PC-9 (cell line): ENCODE data around the gene DYRK3. TPM values are rescaled to one million over a fixed set of nuclear protein-coding genes. Genes with fewer than 3 reads are reported as not detected.

Experiments used
- BruUV-seq: library from RNA; stranded (reverse); fragments of 400-500 nt; replicated peaks from 2 replicates; lab custom pipeline; 2021; lab: Mats Ljungman, UMichigan
- CTCF ChIA-PET: fragments of 300-600 bp; sonication (Branson Sonifier 250); formaldehyde crosslinking; loops from one replicate; lab custom pipeline; 2022; ENCODE audit warnings: antibody characterized with exemption; lab: Charles Lee
- POLR2A ChIA-PET: fragments of 300-600 bp; sonication (Branson Sonifier 250); formaldehyde crosslinking; loops from one replicate; lab custom pipeline; 2022; ENCODE audit warnings: antibody characterized with exemption; ENCODE audit not compliant: unreplicated experiment; lab: Charles Lee
- DNase-seq, 2 experiments: peaks; one replicate each; pipeline versions ENCODE4 v3.0.0 to v3.0.0-alpha.2; 2015 to 2022; ENCODE audit warnings: mixed read lengths in 1 of 2
- H2AFZ ChIP-seq: fragments of 200-600 bp; sonication (generic); 2 replicates; pipeline ENCODE4 v1.8.1; 2017; ENCODE audit warnings: antibody characterized with exemption
- H3F3A ChIP-seq: fragments of 200-600 bp; sonication (generic); 2 replicates; pipeline ENCODE4 v1.8.1; 2017; ENCODE audit warnings: antibody characterized with exemption, mild to moderate bottlenecking, low read depth; ENCODE audit not compliant: insufficient read depth
- H3K27ac ChIP-seq: fragments of 200-600 bp; sonication (generic); 2 replicates; pipeline ENCODE4 v1.6.1; 2016; ENCODE audit warnings: mixed run types
- H3K27me3 ChIP-seq: fragments of 200-600 bp; sonication (generic); 2 replicates; pipeline ENCODE4 v1.6.1; 2016; ENCODE audit warnings: low read depth, mixed run types; ENCODE audit not compliant: insufficient read depth
- H3K36me3 ChIP-seq: fragments of 200-600 bp; sonication (generic); 2 replicates; pipeline ENCODE4 v1.6.1; 2016; ENCODE audit warnings: low read depth, mixed run types
- H3K4me1 ChIP-seq: fragments of 200-600 bp; sonication (generic); replicated peaks from 2 replicates; pipeline ENCODE4 v1.6.1; 2016; ENCODE audit warnings: mixed run types; ENCODE audit not compliant: insufficient read depth
- H3K4me2 ChIP-seq: fragments of 200-600 bp; sonication (generic); 2 replicates; pipeline ENCODE4 v1.6.1; 2017; ENCODE audit warnings: mixed run types
- H3K4me3 ChIP-seq: fragments of 200-600 bp; sonication (generic); 2 replicates; pipeline ENCODE4 v1.6.1; 2016; ENCODE audit warnings: mixed run types
- H3K79me2 ChIP-seq: fragments of 200-600 bp; sonication (generic); 2 replicates; pipeline ENCODE4 v1.6.1; 2017; ENCODE audit warnings: low read depth, mixed run types
- H3K9me2 ChIP-seq: fragments of 200-600 bp; sonication (generic); 2 replicates; pipeline ENCODE4 v1.8.1; 2017; ENCODE audit warnings: mild to moderate bottlenecking; ENCODE audit not compliant: insufficient read depth
- H3K9me3 ChIP-seq: fragments of 200-600 bp; sonication (generic); 2 replicates; pipeline ENCODE4 v1.8.1; 2016; ENCODE audit warnings: low read depth; ENCODE audit not compliant: insufficient read depth
- H4K20me1 ChIP-seq: fragments of 200-600 bp; sonication (generic); 2 replicates; pipeline ENCODE4 v1.8.1; 2017; ENCODE audit not compliant: insufficient read depth
- EZH2 ChIP-seq: fragments of 200-600 bp; sonication (generic); IDR thresholded peaks from 2 replicates; pipeline ENCODE4 v1.8.0; 2017; ENCODE audit warnings: antibody characterized with exemption, low read depth
- intact Hi-C: fragments of 100-400 bp; cut with micrococcal nuclease; formaldehyde crosslinking; loops from one replicate; pipeline ENCODE4 v1.10.0; 2022; ENCODE audit not compliant: unreplicated experiment
- total RNA-seq: library from RNA; stranded (reverse); gene quantifications from 2 replicates; pipeline ENCODE4 v1.2.3, GENCODE V29; 2021
- TF ChIP-seq, protein P1 (sequence below): fragments of 200-600 bp; sonication (generic); conservative IDR thresholded peaks from 2 replicates; pipeline ENCODE4 v1.6.1; 2017; ENCODE audit warnings: mixed run types, antibody characterized with exemption, mild to moderate bottlenecking, moderate library complexity

Gene DYRK3
- total RNA-seq, 1 experiment from 2014 or later: 3.3 TPM

DNA sequence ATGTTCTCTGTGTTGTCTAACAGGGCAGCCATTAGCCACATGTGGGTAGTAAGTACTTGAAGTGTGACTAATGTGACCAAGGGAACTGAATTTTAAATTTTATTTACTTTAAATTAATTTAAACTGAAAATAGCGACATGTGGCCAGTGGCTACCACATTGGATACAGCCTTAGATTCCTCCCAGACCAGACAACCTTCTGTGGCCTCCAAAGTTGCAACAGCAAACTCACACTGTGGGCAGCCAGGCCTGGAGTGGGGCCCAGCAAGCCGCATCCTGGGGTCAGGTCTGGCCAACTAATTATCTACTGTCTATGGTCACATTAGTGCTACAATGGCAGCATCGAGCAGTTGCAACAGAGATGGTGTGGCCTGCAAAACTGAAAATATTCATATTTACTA lies 34.8 kb upstream of the DYRK3 start:
- ChIA-PET POLR2A (no interaction called here), CTCF (no interaction called here)
- H3K9me3 ChIP-seq: no peaks in the 10 kb centered on the region
- no peaks in the 10 kb centered on the region for H3K4me1 ChIP-seq
- TF ChIP-seq EZH2: no peak
- TF ChIP-seq, protein P1, sequence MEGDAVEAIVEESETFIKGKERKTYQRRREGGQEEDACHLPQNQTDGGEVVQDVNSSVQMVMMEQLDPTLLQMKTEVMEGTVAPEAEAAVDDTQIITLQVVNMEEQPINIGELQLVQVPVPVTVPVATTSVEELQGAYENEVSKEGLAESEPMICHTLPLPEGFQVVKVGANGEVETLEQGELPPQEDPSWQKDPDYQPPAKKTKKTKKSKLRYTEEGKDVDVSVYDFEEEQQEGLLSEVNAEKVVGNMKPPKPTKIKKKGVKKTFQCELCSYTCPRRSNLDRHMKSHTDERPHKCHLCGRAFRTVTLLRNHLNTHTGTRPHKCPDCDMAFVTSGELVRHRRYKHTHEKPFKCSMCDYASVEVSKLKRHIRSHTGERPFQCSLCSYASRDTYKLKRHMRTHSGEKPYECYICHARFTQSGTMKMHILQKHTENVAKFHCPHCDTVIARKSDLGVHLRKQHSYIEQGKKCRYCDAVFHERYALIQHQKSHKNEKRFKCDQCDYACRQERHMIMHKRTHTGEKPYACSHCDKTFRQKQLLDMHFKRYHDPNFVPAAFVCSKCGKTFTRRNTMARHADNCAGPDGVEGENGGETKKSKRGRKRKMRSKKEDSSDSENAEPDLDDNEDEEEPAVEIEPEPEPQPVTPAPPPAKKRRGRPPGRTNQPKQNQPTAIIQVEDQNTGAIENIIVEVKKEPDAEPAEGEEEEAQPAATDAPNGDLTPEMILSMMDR: no peak
- no peaks in the 10 kb centered on the region for H4K20me1 ChIP-seq
- H3K27ac ChIP-seq: no peak overlapping the region
- no peak overlapping the region for H3K4me2 ChIP-seq
- H3K4me3 ChIP-seq: no peak overlapping the region
- no peaks in the 10 kb centered on the region for H3F3A ChIP-seq
- H3K9me2 ChIP-seq: no peaks in the 10 kb centered on the region
- intact Hi-C loops: no loop called here
- no peaks in the 10 kb centered on the region for H3K79me2 ChIP-seq
- H3K27me3 ChIP-seq: no peaks in the 10 kb centered on the region
- no peak overlapping the region for H2AFZ ChIP-seq
- H3K36me3 ChIP-seq: peaks cover 18% of the 10 kb centered on the region
- no peak for DNase-seq
- BruUV-seq: no TSS peak

DNA sequence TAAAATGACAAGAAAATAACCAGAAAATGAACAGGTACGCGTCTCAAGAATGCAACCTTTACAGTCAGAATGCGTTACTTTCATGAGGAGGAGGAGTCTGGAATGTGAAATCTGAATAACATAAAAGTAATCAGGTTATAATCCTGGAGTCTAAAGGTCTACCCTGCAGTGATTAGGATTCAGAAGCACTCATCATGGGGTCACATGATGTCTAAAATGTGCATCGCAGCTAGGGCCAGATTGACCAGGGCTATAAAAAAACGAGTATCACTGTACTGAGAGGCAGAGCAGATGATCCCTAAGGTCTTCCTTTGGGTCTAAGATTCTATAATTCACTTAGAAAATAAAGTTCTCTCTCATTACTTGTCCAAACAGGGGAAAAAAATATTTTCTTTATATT lies 30.5 kb upstream of the DYRK3 start:
- peaks cover 8% of the 10 kb centered on the region; the same call in 1 of the 2 replicates for H3K36me3 ChIP-seq
- TF ChIP-seq EZH2: no peak
- TF ChIP-seq, protein P1: no peak
- no peaks in the 10 kb centered on the region for H3K9me2 ChIP-seq
- ChIA-PET POLR2A (no interaction called here), CTCF (no interaction called here)
- no peak overlapping the region for H3K4me2 ChIP-seq
- no peaks in the 10 kb centered on the region for H3K27me3 ChIP-seq
- no peaks in the 10 kb centered on the region for H3K79me2 ChIP-seq
- H4K20me1 ChIP-seq: no peaks in the 10 kb centered on the region
- intact Hi-C loops: loop anchor here (5.0 kb wide), 1 partner anchor 472 kb away; no protein-coding TSS in a partner anchor
- 0 out of 2 replicates have a peak, but pooled peaks cover 6% of the 10 kb centered on the region for H3F3A ChIP-seq
- no peak for DNase-seq
- H3K4me3 ChIP-seq: no peak overlapping the region
- no peaks in the 10 kb centered on the region for H3K9me3 ChIP-seq
- no peak overlapping the region for H2AFZ ChIP-seq
- H3K4me1 ChIP-seq: no peaks in the 10 kb centered on the region
- no TSS peak for BruUV-seq
- H3K27ac ChIP-seq: no peak overlapping the region

DNA sequence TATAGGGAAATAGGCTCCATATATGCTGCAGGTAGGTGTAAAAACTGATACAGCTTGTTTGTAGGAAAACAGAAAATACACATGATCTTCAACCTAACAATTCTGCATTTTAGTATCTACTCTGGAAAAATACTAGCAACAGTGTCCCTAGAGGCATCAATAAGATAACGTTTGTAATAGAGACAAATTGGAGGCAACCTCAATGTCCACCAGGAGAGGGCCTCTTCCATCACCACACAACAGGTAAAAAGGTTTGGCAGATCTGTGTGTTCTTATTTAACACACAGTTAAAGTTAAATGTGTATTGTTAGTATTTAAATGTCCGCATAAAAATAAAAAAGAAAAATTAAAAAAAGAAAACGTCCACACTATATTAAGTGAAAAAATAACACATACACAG lies 28.5 kb upstream of the DYRK3 start:
- no peaks in the 10 kb centered on the region for H3K9me2 ChIP-seq
- H3K27me3 ChIP-seq: no peaks in the 10 kb centered on the region
- H3K4me3 ChIP-seq: no peak overlapping the region
- POLR2A ChIA-PET: no interaction called here
- H3K4me2 ChIP-seq: no peak overlapping the region
- 0 out of 2 replicates have a peak, but pooled peaks cover 6% of the 10 kb centered on the region for H3F3A ChIP-seq
- H3K27ac ChIP-seq: no peak overlapping the region
- no peak overlapping the region for H2AFZ ChIP-seq
- TF ChIP-seq, protein P1: peak; percentile 77
- TF ChIP-seq EZH2: no peak
- peaks cover 8% of the 10 kb centered on the region for H3K4me1 ChIP-seq
- CTCF ChIA-PET: no interaction called here
- intact Hi-C loops: loop anchor here (2.0 to 5.0 kb wide), 2 partner anchors 306 to 470 kb away; no protein-coding TSS in a partner anchor
- no peaks in the 10 kb centered on the region for H4K20me1 ChIP-seq
- H3K9me3 ChIP-seq: no peaks in the 10 kb centered on the region
- peak in 1 of 2 experiments; percentile 55 for DNase-seq
- H3K79me2 ChIP-seq: peaks cover 11% of the 10 kb centered on the region
- no TSS peak for BruUV-seq
- H3K36me3 ChIP-seq: peaks cover 8% of the 10 kb centered on the region; the same call in 1 of the 2 replicates
